Measurements from ENCODE around the gene ITPR1. TPM values are rescaled to one million over a fixed set of nuclear protein-coding genes. Genes with fewer than 3 reads are reported as not detected.

The ITPR1 gene
- total RNA-seq, 4 donors from 2014 or later, result 56.1 to 71.2 (median 61.9) TPM

GRCh38 chr3:4472312-4472711 lies 20.8 kb upstream of the ITPR1 start:
- no peak overlapping the region for H3K27ac ChIP-seq
- no peak for TF ChIP-seq EP300 (IDR thresholded peaks at IDR 0.05)
- no peak for TF ChIP-seq POLR2A (IDR thresholded peaks at IDR 0.05)
- no peak for TF ChIP-seq CTCF (IDR thresholded peaks at IDR 0.05)
- WGBS, 2 donors, result 98 to 100% methylated on average over 2 of the region's 2 CpGs
- no peak overlapping the region for H3K4me3 ChIP-seq
- DNase-seq (ENCODE audit: low spot score in 2 of 2), result no peak
- no peaks in the 10 kb centered on the region for H3K27me3 ChIP-seq
- H3K36me3 ChIP-seq, result no peaks in the 10 kb centered on the region
- H3K4me1 ChIP-seq, result peaks cover 0 to 11% (median 0%) of the 10 kb centered on the region in 4 donors
- no peaks in the 10 kb centered on the region for H3K9me3 ChIP-seq

- TF ChIP-seq CTCF (IDR thresholded peaks at IDR 0.05), result no peak
- no peak for TF ChIP-seq POLR2A (IDR thresholded peaks at IDR 0.05)
- TF ChIP-seq EP300 (IDR thresholded peaks at IDR 0.05), result no peak
- Histone ChIP-seq H3K4me1 (peaks cover 0 to 7% (median 0%) of the 10 kb centered on the region in 4 donors), H3K36me3 (no peaks in the 10 kb centered on the region), H3K27ac (no peak overlapping the region), H3K4me3 (no peak overlapping the region), H3K27me3 (no peaks in the 10 kb centered on the region), H3K9me3 (no peaks in the 10 kb centered on the region)
- WGBS, 2 donors, result 79 to 95% methylated on average over 2 of the region's 2 CpGs
- no peak for DNase-seq (ENCODE audit: low spot score in 2 of 2)
Observed at GRCh38 chr3:4472766-4473165, 20.4 kb upstream of the ITPR1 start.

- no peaks in the 10 kb centered on the region for H3K27me3 ChIP-seq
- WGBS, 2 donors, result 39 to 41% methylated on average over 7 of the region's 7 CpGs
- TF ChIP-seq CTCF (IDR thresholded peaks at IDR 0.05) (no peak), EP300 (IDR thresholded peaks at IDR 0.05) (peak in 1 of 2 donors; percentile 70)
- DNase-seq (ENCODE audit: low spot score in 2 of 2), result no peak
- H3K4me1 ChIP-seq, result peaks cover 0 to 11% (median 0%) of the 10 kb centered on the region in 4 donors
- no peaks in the 10 kb centered on the region for H3K9me3 ChIP-seq
- H3K27ac ChIP-seq, result peak overlapping the region in 1 of 4 donors; percentile 46
- no peak overlapping the region for H3K4me3 ChIP-seq
- H3K36me3 ChIP-seq, result no peaks in the 10 kb centered on the region
Observed at GRCh38 chr3:4474683-4475490, 18.3 kb upstream of the ITPR1 start.

- H3K9me3 ChIP-seq, result no peaks in the 10 kb centered on the region
- no peaks in the 10 kb centered on the region for H3K27me3 ChIP-seq
- TF ChIP-seq POLR2A (IDR thresholded peaks at IDR 0.05), result no peak
- TF ChIP-seq EP300 (IDR thresholded peaks at IDR 0.05), result no peak
- TF ChIP-seq CTCF (IDR thresholded peaks at IDR 0.05), result no peak
- peaks cover 0 to 11% (median 0%) of the 10 kb centered on the region in 4 donors for H3K4me1 ChIP-seq
- H3K27ac ChIP-seq, result no peak overlapping the region
- no peak overlapping the region for H3K4me3 ChIP-seq
- no peaks in the 10 kb centered on the region for H3K36me3 ChIP-seq
- no peak for DNase-seq (ENCODE audit: low spot score in 2 of 2)
Observed at GRCh38 chr3:4475804-4476203, 17.3 kb upstream of the ITPR1 start.

GRCh38 chr3:4476496-4476895 lies 16.7 kb upstream of the ITPR1 start:
- Histone ChIP-seq H3K4me1 (peaks cover 0 to 11% (median 0%) of the 10 kb centered on the region in 4 donors), H3K36me3 (no peaks in the 10 kb centered on the region), H3K27ac (no peak overlapping the region), H3K4me3 (no peak overlapping the region), H3K27me3 (no peaks in the 10 kb centered on the region), H3K9me3 (no peaks in the 10 kb centered on the region)
- whole genome bisulfite sequencing, 2 donors, result 52 to 59% methylated on average over 1 of the region's 1 CpG
- no peak for DNase-seq (ENCODE audit: low spot score in 2 of 2)
- no peak for TF ChIP-seq EP300 (IDR thresholded peaks at IDR 0.05)
- TF ChIP-seq CTCF (IDR thresholded peaks at IDR 0.05), result no peak
- TF ChIP-seq POLR2A (IDR thresholded peaks at IDR 0.05), result no peak
